NOMO-1 treated with dmso at 0.1 percent for 144 hours (cell line): ENCODE measurements around the gene PRR14.

Experiments used
- DNase-seq: peaks from one replicate; lab custom pipeline; 2025; ENCODE audit not compliant: unreplicated experiment; lab: John Stamatoyannopoulos, UW

PRR14 gene

DNA sequence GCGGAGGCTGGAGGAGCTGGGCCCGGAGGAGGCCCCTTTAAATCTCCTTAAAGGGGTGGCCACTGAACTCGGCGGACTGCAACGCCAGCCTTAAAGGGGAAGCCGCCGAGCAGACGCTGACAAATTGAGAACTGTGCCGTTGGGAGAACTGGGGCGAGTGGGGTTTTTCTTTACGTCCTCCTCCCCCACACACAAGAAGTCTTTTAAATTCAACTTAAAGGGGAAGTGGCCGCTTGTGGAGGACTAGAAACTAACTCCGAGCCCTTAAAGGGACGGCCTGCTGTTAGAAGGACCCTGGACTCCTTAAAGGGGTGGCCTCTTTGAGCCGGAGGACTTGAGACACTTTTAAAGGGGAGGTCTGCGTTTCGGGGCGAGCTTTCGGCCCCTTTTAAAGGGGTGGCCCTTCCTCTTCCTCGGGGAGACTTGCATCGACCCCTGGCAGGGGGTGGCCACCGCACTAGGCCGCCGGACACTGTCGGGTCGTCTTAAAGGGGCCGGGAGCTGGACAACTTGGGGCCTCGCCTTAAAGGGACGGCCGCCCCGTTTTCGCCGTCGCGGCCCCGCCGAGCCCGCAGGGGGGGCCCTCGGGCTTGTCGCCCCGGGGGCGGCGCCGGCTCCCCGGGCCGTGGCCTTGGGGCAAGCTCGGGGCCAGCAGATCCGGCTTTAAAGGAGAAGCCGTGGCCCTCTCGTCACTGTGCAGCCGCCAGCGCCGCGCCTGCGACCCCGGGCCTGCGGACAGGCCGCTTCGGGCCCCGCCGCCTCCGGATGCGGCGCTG, 8.2 kb downstream of the PRR14 start:
- peak; percentile 99 for DNase-seq

GRCh38 chr16:30659507-30660423, 9.0 kb downstream of the PRR14 start:
- no peak for DNase-seq

- no peak for DNase-seq
These were observed 9.9 kb downstream of the PRR14 start for GRCh38 chr16:30660424-30661261.

DNA sequence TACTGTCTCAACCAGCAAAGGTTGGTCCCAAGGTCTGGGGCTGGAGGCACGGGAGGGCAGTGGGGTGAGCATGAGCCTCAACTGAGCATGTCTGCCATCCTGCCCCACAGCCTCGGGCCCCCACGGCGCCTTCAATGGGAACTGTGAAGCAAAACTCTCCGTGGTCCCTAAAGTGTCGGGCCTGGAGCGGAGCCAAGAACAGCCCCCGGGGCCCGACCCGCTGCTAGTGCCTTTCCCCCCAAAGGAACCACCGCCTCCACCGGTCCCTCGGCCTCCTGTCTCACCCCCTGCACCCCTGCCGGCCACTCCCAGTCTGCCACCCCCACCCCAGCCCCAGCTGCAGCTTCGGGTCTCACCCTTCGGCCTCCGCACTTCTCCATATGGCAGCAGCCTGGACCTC, 11.7 kb downstream of the PRR14 start:
- DNase-seq, result no peak

DNA sequence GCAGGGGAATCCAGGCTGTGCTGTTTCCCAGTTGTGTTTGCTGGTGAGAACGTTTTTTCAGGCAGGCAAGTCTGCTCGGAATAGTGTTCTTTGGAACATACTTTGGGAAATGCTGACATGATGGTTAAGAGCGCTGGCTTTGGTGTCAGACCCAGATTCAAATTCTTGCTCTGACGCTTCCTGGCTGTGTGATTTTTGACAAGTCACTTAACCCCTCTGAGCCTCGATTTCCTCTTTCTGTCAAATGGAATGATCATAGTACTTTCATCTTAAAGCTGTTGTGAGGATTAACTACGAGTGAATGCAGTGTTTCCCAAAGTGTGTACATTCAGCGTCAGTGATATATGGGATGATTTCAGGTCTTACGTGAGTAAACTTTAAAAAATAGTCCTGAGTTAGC, 12.3 kb downstream of the PRR14 start:
- DNase-seq, result no peak

- DNase-seq, result no peak
These were observed 13.1 kb downstream of the PRR14 start for GRCh38 chr16:30663820-30664219.

- no peak for DNase-seq
These were observed 13.9 kb downstream of the PRR14 start for GRCh38 chr16:30664616-30665109.

GRCh38 chr16:30665155-30665829, 14.5 kb downstream of the PRR14 start:
- DNase-seq, result no peak

DNA sequence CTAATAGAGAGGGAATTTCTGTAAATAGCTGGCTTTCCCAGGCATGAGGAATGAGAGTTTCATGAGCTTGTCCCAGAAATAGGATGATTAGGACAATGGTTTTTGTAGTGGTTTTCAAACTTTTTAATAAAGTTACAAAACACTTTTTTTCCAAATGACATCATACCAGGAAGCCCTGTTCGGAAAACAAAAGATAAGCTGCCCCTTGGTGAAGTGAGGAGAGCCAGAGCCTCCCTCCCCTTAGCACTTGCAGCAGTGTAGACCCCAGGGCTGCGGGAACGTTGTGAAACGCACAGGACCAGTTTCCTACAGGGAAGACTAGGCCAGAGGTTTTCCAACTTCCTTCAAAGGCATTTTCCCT, 15.1 kb downstream of the PRR14 start:
- DNase-seq, result no peak

- DNase-seq, result no peak
These were observed 15.9 kb downstream of the PRR14 start for GRCh38 chr16:30666681-30667080.

DNA sequence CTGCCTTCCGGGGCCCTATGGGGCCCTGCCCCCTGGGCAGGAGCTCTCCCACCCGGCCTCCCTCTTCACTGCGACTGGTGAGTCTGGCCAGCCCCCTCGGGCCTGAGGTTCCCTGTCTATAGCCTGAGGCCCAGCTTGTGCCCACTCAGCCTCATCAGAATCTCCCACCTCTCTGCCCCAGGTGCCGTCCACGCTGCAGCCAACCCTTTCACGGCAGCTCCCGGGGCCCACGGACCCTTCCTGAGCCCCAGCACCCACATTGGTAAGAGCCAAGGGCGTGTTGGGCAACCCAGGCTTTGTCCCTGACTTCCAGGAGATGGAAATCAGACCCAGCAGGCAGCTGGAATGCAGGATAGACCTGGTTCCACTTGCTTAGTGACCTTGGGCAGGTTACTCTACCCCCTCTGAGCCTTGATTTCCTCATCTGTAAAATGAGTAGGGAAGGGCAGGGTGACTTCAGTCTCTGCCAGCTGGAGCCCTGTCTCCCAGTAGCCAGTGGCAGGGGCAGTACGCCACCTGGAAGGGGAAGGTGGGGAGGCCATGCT, 16.7 kb downstream of the PRR14 start:
- no peak for DNase-seq

- no peak for DNase-seq
These were observed 17.6 kb downstream of the PRR14 start for GRCh38 chr16:30668393-30668792.

DNA sequence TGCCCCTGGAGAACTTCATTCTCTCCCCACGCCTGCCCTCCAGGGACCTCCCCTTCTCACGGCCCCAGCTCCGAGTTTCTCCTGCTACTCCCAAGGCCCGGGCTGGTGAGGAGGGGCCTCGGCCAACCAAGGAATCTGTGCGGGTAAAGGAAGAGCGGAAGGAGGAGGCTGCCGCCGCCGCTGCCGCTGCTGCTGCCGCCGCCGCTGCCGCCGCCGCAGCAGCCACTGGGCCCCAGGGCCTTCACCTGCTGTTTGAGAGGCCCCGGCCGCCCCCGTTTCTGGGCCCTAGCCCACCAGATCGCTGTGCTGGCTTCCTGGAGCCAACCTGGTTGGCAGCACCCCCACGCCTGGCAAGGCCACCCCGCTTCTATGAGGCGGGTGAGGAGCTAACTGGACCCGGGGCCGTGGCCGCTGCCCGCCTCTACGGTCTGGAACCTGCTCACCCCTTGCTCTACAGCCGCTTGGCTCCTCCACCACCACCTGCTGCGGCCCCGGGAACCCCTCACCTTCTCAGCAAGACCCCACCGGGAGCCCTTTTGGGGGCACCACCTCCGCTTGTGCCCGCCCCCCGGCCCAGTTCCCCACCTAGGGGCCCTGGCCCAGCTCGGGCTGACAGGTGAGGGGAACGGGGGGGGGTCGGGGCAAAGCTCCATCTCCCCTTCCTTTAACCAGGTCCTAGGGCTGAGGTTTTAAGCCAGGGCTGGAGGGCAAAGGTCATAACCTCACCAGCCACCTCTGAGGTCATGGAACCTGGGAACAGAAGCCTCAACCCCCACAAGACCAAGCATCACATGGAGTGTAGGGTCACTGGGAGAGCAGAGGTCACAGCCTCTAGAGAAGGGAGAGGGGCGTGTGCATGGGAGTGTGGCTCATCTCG, 18.5 kb downstream of the PRR14 start:
- no peak for DNase-seq

DNA sequence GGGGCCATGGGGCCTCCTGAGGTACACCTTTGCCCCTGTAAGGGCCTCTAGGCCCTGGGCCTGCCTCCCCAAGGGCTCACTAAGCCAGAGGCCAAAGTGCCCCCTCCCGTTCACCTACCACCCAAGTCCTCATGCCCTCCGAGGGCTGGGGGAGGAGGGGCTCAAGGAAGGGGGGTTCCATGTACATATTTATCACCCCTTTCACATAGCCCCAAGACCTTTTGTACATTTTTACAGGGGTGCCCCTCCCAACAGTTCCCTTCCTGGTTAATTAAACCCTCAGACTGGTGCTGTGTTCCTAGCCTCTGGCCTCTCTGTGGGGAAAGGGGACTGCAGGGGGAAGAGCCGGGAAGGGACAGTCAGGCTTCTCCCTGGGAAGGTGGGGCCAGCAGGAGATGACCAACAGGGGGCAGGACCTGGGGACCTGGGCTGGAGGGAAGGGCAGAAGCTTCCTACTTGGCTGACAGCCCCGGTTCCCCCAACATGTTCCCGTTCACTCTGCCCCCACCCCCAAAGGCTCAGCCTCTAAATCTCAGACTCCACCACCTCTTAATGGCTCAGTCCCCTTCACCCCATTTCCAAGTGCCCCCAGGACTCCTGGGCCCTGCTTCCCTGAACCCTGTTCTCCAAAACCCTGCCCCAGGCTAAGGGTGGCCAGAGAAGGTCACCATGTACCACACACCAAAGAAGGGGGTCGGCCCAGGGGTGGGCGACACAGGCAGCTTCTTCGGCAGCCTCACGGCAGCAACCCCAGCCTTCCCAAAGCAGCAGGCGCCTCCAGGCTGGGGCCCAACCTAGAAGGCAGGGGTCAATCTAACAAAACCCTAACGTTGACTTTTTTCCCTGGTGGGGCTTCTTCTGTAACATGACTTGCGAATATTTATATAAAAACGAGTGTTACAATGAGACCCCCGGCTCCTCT, 19.4 kb downstream of the PRR14 start:
- DNase-seq, result no peak

DNA sequence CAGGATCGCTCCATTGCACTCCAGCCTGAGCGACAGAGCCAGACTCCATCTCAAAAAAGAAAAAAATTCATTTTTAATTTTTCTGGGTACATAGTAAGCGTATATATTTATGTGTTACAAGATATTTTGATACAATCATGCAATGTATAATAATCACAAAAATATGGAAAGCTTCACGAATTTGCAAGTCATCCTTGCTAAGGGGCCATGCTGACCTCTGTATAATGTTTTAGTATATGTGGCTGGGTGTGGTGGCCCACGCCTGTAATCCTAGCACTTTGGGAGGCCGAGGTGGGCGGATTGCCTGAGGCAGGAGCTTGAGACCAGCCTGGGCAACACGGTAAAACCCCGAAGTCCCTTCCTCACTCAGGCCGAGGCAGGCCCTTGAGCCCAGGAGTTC, 24.4 kb downstream of the PRR14 start:
- DNase-seq, result no peak

DNA sequence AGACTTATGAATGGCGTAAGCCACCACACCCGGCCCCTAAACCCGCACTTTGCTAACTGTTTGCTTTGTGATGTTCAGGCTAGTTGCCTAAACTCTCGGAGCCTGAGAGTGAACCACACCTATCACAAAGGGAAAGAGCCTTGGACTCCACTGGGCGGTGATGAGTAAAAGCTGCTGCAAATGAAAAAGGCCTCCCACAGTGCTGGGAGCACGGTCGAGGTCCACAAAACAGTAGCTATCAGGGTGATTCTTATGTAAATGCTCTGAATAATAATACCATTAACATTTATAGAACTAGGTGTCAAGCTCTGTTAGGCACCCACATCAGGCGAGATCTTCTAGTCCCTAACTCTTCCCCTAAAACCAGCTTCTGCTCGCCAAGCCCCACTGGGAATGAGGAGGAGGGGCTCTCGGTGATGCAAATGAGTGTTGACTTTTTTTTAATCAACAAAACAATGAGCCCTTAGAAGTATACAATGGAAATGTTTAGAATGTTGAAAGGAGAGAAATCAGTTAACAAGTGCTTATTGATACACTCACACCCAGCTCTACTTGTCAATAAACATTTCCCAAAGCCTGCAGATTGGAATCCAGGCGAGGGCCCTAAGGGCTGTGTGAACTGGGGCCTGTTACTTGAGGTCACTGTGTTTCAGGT, 27.3 kb downstream of the PRR14 start:
- no peak for DNase-seq

DNA sequence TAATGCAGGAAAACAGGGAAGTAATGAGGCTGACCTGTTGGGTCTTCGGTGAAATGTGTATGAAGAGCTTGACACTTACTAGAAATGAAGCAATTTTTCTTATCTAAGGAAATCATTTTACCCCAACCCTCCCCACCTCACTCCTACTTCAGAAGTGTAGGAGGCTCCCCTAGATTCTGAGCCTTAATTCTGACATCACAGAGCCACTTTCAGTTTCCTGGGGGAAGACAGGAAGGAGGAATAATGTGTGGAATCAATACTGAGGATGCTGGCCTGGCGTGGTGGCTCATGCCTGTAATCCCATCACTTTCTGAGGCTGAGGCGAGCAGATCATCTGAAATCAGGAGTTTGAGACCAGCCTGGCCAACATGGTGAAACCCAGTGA, 27.8 kb downstream of the PRR14 start:
- no peak for DNase-seq

GRCh38 chr16:30680326-30680725, 29.6 kb downstream of the PRR14 start:
- no peak for DNase-seq
